Loucy (cell line): ENCODE measurements around the gene PECR.

Source experiments
- CTCF ChIP-seq: fragments of 200-600 bp; sonication (generic); conservative IDR thresholded peaks from 2 replicates; pipeline ENCODE4 v1.5.1; 2014; ENCODE audit warnings: mild to moderate bottlenecking, antibody characterized with exemption, low read length
- EZH2phosphoT487 ChIP-seq: fragments of 200-600 bp; IDR thresholded peaks from 2 replicates; pipeline ENCODE4 v1.6.1; 2018; ENCODE audit warnings: antibody characterized with exemption, mild to moderate bottlenecking, moderate library complexity, borderline replicate concordance

- TF ChIP-seq CTCF, result no peak
- TF ChIP-seq EZH2phosphoT487, result no peak
Measured at GRCh38 chr2:216073773-216074172, 7.8 kb downstream of the PECR start.
